Bronchial epithelial cell (primary cell): ENCODE data around the gene SCG3. TPM values are rescaled to one million over a fixed set of nuclear protein-coding genes. Genes with fewer than 3 reads are reported as not detected.
A peak's percentile ranks its signal among the peaks of the same experiment; 100 is the strongest.

Experiments
- DNase-seq: peaks from one replicate; pipeline ENCODE4 v3.0.0-alpha.2; 2010; ENCODE audit warnings: low read depth
- FAIRE-seq: peaks from 2 replicates; lab custom pipeline; 2011; peaks lifted over from hg19 to GRCh38; lab: Jason Lieb, UNC
- H3K27me3 ChIP-seq: 2 replicates; pipeline ENCODE4 v1.5.1; 2011; ENCODE audit warnings: low read length; ENCODE audit not compliant: control insufficient read depth, insufficient read depth
- H3K36me3 ChIP-seq: 2 replicates; pipeline ENCODE4 v1.5.1; 2011; ENCODE audit warnings: low read length; ENCODE audit not compliant: control insufficient read depth, insufficient read depth
- H3K4me3 ChIP-seq: 2 replicates; pipeline ENCODE4 v1.5.1; 2011; ENCODE audit warnings: mild to moderate bottlenecking, low read depth, low read length, control low read depth
- total RNA-seq: library from RNA; depleted of rRNA; stranded (reverse); fragments of >200 nt; gene quantifications from 2 replicates; pipeline ENCODE4 v1.2.1, GENCODE V29; 2014
- TF ChIP-seq, protein P1 (sequence below): IDR thresholded peaks from 2 replicates; pipeline ENCODE4 v1.5.1; 2011; ENCODE audit warnings: mild to moderate bottlenecking, moderate library complexity, low read length, control low read depth, inconsistent platforms; ENCODE audit not compliant: insufficient read depth, severe bottlenecking

The SCG3 gene
- total RNA-seq, 1 donor from 2014 or later = not detected

- FAIRE-seq (peak; percentile 76), DNase-seq (peak; percentile 95)
- TF ChIP-seq, protein P1, sequence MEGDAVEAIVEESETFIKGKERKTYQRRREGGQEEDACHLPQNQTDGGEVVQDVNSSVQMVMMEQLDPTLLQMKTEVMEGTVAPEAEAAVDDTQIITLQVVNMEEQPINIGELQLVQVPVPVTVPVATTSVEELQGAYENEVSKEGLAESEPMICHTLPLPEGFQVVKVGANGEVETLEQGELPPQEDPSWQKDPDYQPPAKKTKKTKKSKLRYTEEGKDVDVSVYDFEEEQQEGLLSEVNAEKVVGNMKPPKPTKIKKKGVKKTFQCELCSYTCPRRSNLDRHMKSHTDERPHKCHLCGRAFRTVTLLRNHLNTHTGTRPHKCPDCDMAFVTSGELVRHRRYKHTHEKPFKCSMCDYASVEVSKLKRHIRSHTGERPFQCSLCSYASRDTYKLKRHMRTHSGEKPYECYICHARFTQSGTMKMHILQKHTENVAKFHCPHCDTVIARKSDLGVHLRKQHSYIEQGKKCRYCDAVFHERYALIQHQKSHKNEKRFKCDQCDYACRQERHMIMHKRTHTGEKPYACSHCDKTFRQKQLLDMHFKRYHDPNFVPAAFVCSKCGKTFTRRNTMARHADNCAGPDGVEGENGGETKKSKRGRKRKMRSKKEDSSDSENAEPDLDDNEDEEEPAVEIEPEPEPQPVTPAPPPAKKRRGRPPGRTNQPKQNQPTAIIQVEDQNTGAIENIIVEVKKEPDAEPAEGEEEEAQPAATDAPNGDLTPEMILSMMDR = no peak
- no peaks in the 10 kb centered on the region for H3K36me3 ChIP-seq
- no peaks in the 10 kb centered on the region for H3K27me3 ChIP-seq
- H3K4me3 ChIP-seq = no peak overlapping the region
These were observed 45.2 kb downstream of the SCG3 start for GRCh38 chr15:51726302-51727073.

DNA sequence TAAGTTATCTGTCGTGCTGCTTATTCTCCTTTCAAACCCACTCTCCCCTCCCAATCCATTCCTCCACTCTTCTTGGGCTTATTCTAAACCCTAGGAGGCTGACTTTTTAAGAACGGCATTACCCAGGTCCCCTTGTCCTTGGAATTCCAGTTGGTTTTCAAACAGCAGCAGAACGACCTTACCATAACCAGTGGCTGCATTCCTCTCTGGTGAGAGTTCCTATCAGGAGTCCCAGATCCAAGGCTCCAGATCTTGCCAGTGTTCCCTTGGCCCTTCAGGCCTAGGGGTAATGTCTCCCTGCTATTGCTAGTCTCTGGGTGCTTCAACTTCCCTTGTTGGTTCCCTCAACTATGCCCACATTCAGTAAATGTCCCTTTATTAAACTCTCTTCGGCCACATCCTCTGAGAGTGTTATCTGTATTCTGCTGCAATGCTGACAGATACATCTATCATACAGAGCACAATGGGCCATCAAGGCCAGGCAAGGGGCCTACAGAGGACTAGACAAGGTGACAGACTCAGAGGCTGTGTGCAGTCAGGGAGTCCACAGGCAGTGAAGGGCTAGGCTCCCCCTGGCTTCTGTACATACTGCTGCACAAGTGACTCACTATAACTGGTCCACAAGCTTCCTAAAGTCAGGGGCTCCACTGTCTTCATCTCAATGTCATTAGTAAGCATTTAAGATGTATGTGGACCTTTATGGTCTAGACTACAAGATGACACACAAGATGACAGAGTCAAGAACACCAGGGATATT lies 46.0 kb downstream of the SCG3 start:
- FAIRE-seq (no peak), DNase-seq (no peak)
- no peak overlapping the region for H3K4me3 ChIP-seq
- H3K27me3 ChIP-seq = no peaks in the 10 kb centered on the region
- no peaks in the 10 kb centered on the region for H3K36me3 ChIP-seq
- TF ChIP-seq, protein P1 = peak; percentile 22

DNA sequence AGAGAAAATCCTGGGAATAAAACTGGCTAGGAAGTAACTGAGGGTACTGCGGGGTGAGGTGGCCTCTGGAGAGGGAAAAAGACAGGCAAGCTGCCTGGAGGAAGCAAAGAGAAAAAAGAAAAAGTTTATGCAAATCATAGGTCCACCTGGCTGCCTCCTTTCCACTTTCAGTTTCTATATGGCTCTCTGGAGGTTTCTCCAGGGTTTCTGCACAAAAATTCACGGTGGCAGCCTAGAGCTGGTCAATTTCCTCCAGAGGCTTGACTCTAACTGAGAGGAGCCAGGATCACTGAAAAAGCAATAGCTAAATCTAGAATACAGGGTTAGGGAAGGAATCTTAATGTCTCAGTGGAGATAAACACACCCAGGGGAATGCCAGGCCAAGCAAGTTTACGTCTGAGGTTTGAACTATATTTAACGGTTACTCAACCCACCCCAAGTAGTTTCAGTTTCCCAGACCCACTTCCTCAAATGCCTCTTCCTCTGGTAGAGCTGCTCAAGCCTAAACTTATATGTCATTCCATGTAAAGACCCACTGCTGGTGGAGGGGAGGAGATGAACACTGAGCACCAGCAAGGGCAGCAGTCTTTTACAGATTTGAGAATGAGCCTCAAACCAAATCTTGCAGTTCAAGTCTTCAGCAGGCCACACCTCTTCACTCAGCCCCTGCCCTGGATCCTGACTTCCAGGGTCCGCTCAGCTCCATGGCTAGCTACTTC lies 50.4 kb downstream of the SCG3 start:
- FAIRE-seq (no peak), DNase-seq (peak; percentile 39)
- H3K4me3 ChIP-seq = no peak overlapping the region
- no peaks in the 10 kb centered on the region for H3K36me3 ChIP-seq
- TF ChIP-seq, protein P1 = no peak
- H3K27me3 ChIP-seq = no peaks in the 10 kb centered on the region

GRCh38 chr15:51732646-51733045 lies 51.3 kb downstream of the SCG3 start:
- FAIRE-seq (no peak), DNase-seq (no peak)
- Histone ChIP-seq H3K4me3 (no peak overlapping the region), H3K27me3 (no peaks in the 10 kb centered on the region), H3K36me3 (no peaks in the 10 kb centered on the region)
- TF ChIP-seq, protein P1 = no peak

GRCh38 chr15:51735228-51736010 lies 54.1 kb downstream of the SCG3 start:
- DNase-seq (no peak), FAIRE-seq (no peak)
- no peaks in the 10 kb centered on the region for H3K27me3 ChIP-seq
- no peaks in the 10 kb centered on the region for H3K36me3 ChIP-seq
- H3K4me3 ChIP-seq = no peak overlapping the region
- TF ChIP-seq, protein P1 = no peak
